A673 (cell line): ENCODE results near the gene LTO1.

Experiments
- CTCF ChIP-seq: fragments of 300-800, 200-600 bp; sonication (generic); conservative IDR thresholded peaks from 2 replicates; pipeline ENCODE4 v1.5.1; 2017; ENCODE audit warnings: low read depth, mild to moderate bottlenecking, antibody characterized with exemption, low read length, moderate library complexity, mixed read lengths
- EZH2 ChIP-seq: fragments of 200-600 bp; sonication (generic); IDR thresholded peaks from 2 replicates; pipeline ENCODE4 v1.6.1; 2017; ENCODE audit warnings: borderline replicate concordance, low read depth, mild to moderate bottlenecking, mixed read lengths, antibody characterized with exemption, low read length; ENCODE audit not compliant: poor library complexity, severe bottlenecking

- peak; percentile 83 for TF ChIP-seq CTCF
- TF ChIP-seq EZH2, result no peak
Observed at GRCh38 chr11:69683764-69684333, 8.7 kb upstream of the LTO1 start.
